HG03025 (cell line): ENCODE measurements around the gene ELL.
"Not testable (repeated sequence)": the region's sequence is repeated elsewhere in the genome, so short reads cannot be mapped to it uniquely, and the experiment has no call there.

Source experiments
- ATAC-seq: cut with Tn5 transposase; IDR thresholded peaks from one replicate; pipeline ENCODE4 v1.9.1; 2021; ENCODE audit warnings: mild to moderate bottlenecking, moderate library complexity; ENCODE audit not compliant: unreplicated experiment, low FRiP score

ELL gene

GRCh38 chr19:18414504-18415177 is 107.2 kb downstream of the ELL start:
- ATAC-seq: no peak

GRCh38 chr19:18412610-18413239 is 109.1 kb downstream of the ELL start:
- ATAC-seq: no peak

- ATAC-seq: no peak
Measured at GRCh38 chr19:18408053-18408476, 113.8 kb downstream of the ELL start.

GRCh38 chr19:18406749-18407148 is 115.1 kb downstream of the ELL start:
- no peak for ATAC-seq

GRCh38 chr19:18405754-18406153 is 116.1 kb downstream of the ELL start:
- ATAC-seq: not testable (repeated sequence)

- not testable (repeated sequence) for ATAC-seq
Measured at GRCh38 chr19:18402455-18403248, 119.2 kb downstream of the ELL start.

- no peak for ATAC-seq
Measured at GRCh38 chr19:18401580-18402112, 120.2 kb downstream of the ELL start.

GRCh38 chr19:18399008-18399407 is 122.9 kb downstream of the ELL start:
- no peak for ATAC-seq

- ATAC-seq: no peak
Measured at GRCh38 chr19:18397242-18398202, 124.3 kb downstream of the ELL start, which contains the start of gene LRRC25. Gene LRRC25, minus strand, starts transcription at chr19:18397622. Its CDS starts 659 bp downstream, at chr19:18396963.

- no peak for ATAC-seq
Measured at GRCh38 chr19:18396471-18397241, 125.2 kb downstream of the ELL start.

- ATAC-seq: no peak
Measured at GRCh38 chr19:18393836-18394235, 128.0 kb downstream of the ELL start.

GRCh38 chr19:18392926-18393325 is 128.9 kb downstream of the ELL start:
- ATAC-seq: no peak
